GM23248 (cell line): ENCODE results near the gene MTG2.

Experiments
- EZH2 ChIP-seq: fragments of 200-600 bp; sonication (generic); IDR thresholded peaks from 2 replicates; pipeline ENCODE4 v1.6.1; 2018; ENCODE audit warnings: antibody characterized with exemption, mild to moderate bottlenecking; ENCODE audit not compliant: insufficient read depth, poor library complexity, severe bottlenecking
- EZH2phosphoT487 ChIP-seq: fragments of 200-600 bp; sonication (generic); IDR thresholded peaks from 2 replicates; pipeline ENCODE4 v1.6.1; 2018; ENCODE audit warnings: antibody characterized with exemption, moderate library complexity, mild to moderate bottlenecking, low read depth; ENCODE audit not compliant: insufficient read depth

DNA sequence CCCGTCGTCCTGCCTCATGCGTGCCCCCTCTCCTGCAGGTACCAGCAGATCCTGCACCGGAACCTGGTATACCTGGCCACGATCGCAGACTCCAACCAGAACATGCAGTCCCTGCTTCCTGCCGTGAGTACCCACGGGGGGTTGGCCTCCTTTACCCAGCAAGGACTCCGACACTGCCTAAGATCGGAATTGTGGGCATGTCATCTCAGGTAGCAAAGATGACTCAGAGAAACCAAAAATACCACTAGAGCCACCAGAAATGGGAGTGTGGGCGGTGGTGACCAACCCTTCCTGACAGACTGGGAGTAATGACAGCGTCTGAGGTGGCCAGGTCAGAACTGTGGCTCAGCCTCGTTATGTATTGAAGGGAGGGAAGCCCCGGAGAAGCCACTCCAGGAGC lies 23.0 kb upstream of the MTG2 start:
- TF ChIP-seq EZH2phosphoT487: no peak
- no peak for TF ChIP-seq EZH2
